ENCODE results near the gene NOLC1.
"Not testable (repeated sequence)": the region's sequence is repeated elsewhere in the genome, so short reads cannot be mapped to it uniquely, and the experiment has no call there.

NOLC1 gene

DNA sequence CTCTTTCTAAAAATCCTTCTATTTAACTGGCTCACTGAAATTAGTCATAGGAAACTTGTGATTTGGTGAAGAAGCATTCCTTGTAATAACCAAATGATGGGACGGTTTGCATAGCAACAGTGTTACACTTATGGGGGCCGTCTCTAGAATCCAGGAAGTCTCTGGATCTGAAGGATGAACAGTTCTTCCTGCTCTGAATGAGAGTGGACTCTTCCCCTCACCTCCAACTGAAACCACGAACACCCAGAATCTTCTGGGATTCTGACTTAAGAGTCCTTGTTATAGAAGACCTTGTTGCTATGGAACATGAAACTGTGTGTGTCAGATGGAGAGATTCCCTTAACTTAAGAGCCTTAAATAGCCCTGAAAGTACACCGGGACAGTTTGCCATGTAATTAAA, 23.2 kb downstream of the NOLC1 start:
- TF ChIP-seq, protein P1, sequence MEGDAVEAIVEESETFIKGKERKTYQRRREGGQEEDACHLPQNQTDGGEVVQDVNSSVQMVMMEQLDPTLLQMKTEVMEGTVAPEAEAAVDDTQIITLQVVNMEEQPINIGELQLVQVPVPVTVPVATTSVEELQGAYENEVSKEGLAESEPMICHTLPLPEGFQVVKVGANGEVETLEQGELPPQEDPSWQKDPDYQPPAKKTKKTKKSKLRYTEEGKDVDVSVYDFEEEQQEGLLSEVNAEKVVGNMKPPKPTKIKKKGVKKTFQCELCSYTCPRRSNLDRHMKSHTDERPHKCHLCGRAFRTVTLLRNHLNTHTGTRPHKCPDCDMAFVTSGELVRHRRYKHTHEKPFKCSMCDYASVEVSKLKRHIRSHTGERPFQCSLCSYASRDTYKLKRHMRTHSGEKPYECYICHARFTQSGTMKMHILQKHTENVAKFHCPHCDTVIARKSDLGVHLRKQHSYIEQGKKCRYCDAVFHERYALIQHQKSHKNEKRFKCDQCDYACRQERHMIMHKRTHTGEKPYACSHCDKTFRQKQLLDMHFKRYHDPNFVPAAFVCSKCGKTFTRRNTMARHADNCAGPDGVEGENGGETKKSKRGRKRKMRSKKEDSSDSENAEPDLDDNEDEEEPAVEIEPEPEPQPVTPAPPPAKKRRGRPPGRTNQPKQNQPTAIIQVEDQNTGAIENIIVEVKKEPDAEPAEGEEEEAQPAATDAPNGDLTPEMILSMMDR (conservative IDR thresholded peaks at IDR 0.05; ENCODE audit: low read depth, low read length), result no peak
- DNase-seq (ENCODE audit: low read depth), result no peak
- no peak overlapping the region for H3K4me3 ChIP-seq (ENCODE audit: low read length)

DNA sequence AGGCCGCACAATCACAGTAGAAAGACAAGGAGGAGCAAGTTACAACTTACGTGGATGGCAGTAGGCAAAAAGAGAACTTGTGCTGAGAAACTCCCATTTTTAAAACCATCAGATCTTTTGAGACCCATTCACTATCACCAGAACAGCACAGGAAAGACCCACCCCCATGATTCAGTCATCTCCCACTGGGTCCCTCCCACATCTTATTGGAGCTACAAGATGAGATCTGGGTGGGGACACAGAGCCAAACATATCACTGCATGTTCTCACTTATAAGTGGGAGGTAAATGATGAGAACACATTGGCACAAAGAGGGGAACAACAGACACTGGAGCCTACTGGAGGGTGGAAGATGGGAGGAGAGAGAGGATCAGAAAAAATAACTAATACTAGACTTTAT, 32.4 kb downstream of the NOLC1 start:
- H3K4me3 ChIP-seq (ENCODE audit: low read length), result no peak overlapping the region
- TF ChIP-seq, protein P1 (conservative IDR thresholded peaks at IDR 0.05; ENCODE audit: low read depth, low read length), result no peak
- DNase-seq (ENCODE audit: low read depth), result no peak

DNA sequence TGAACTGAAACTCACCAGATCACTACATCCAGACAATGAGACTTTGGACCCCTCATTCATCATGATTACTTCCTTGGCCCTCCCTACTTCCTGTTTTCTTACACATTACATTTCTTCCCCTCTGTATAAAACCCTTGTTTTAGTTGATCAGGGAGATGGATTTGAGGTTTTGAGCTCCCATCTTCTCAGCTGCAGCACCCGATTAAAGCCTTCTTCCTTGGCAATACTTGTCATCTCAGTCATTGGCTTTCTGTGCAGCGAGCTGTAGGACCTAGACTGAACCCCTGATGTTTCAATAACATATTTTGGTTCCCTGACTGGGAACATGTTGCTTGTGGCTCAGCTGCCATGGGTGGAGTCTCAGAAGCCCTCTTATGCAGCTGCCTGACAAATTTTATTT, 33.1 kb downstream of the NOLC1 start:
- no peak for DNase-seq (ENCODE audit: low read depth)
- TF ChIP-seq, protein P1 (conservative IDR thresholded peaks at IDR 0.05; ENCODE audit: low read depth, low read length), result no peak
- H3K4me3 ChIP-seq (ENCODE audit: low read length), result no peak overlapping the region

DNA sequence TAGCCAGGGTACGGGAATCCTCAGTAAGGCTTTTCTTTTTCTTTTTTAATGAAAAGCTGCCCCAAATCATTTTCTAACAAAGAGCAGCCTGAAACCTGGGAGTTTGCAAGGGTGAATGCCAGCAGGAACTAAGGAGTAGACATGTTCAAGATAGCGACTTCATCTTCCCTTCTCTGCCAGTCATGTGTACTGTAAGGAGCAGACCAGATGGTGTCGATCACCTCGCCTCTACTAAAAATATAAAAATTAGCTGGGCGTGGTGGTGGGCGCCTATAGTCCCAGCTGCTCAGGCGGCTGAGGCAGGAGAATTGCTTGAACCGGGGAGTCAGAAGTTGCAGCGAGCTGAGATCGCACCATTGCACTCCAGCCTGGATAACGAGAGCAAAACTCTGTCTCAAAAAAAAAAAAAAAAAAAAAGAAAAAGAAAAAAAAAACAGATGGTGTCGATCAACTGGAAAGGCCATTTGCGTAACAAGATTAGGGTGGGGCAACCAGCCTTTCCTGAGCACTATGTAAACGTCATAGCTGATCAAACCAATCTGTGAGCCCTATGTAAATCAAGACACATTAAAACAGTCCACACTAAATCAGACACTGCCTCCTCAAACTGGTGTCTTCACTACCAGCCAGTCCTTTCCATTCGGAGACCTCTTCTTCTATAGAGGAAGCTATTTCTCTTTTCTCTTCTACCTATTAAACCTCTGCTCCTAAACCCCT, 33.8 kb downstream of the NOLC1 start:
- TF ChIP-seq, protein P1 (conservative IDR thresholded peaks at IDR 0.05; ENCODE audit: low read depth, low read length), result no peak
- no peak overlapping the region for H3K4me3 ChIP-seq (ENCODE audit: low read length)
- DNase-seq (ENCODE audit: low read depth), result no peak

DNA sequence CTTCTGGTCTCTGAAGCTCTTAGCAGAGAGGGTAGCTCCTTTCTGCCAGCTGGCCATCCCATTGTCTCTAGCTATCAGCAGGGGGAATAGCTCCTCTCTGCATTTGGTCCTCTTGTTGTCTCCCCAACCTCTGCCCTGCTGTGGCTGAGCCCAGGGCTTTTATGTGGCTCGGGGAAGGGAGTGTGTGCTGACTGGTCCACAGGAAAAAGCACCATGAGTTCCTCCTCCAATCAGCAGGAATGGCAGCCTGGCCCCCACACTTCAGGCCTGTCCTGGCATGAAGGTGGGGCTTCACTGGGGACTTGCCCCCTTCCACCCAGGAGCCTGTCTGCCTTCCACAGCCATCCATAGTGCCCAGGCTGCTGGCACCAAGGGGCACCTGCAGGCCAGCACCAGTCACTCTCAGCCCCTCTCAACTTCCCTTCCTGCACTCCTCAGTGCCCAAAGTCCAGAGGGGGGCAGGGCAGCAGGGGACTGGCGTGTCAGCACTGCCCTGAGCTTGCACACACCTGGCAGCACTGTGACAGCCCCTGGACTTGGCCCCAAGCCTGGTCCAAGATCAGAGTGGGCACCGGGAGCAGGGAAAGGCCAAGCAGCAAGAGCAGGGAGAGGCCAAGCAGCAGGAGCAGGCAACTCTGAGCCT, 36.2 kb downstream of the NOLC1 start:
- TF ChIP-seq, protein P1 (conservative IDR thresholded peaks at IDR 0.05; ENCODE audit: low read depth, low read length), result no peak
- no peak overlapping the region for H3K4me3 ChIP-seq (ENCODE audit: low read length)

DNA sequence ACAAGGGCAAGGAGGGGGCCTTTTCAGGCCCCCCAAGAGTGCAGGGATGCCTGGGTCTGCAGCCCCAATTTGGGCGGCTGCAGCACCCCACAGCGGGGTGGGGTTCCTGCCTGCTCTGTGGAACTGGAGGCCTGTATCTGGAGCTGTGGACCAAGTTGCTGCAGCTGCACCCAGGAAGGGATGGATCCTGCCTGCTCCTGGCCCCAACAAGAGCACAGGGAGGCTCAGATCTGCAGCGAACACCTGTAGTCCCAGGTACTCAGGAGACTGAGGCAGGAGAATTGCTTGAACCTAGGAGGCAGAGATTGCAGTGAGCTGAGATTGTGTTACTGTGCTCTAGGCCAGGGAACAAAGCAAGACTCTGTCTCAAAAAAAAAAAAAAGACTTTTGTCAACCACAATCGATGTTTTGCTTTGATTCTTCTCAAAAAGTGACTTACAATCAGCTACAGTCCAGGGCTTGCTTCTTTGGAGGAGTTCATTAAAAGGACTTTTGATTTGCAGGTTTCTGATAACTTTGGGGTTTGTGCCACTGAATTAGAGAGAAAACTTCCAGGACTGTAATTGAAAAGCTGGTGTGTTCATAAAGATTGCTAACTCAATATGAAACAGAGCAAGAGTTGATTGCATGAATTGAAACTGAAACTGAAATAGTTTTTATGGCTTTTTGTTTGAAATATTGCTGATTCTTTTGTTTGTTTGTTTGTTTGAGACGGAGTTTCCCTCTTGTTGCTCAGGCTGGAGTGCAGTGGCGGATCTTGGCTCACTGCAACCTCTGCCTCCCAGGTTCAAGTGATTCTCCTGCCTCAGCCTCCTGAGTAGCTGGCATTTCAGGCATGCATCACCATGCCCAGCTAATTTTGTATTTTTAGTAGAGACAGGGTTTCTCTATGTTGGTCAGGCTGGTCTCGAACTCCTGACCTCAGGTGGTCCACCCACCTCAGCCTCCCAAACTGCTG, 37.0 kb downstream of the NOLC1 start:
- not testable (repeated sequence) for H3K4me3 ChIP-seq (ENCODE audit: low read length); DNase-seq (ENCODE audit: low read depth)

More for the DNA sequence above, 36.2 kb downstream of the NOLC1 start:
- no peak for DNase-seq (ENCODE audit: low read depth)

DNA sequence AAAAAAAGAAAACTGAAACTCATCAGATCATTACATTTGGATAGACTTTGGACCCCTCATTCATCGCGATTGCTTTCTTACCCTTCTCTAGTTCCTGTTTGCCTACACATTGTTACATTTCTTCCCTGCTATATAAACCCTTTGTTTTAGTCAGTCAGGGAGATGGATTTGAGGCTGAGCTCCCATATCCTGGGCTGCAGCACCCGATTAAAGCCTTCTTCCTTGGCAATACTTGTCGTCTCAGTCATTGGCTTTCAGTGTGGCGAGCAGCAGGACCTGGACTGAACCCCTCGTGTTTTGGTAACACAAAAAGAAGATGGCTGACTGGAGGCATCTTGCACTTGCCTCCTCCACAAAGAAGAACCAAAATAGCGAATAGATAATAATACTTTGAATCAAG, 39.8 kb downstream of the NOLC1 start:
- TF ChIP-seq, protein P1 (conservative IDR thresholded peaks at IDR 0.05; ENCODE audit: low read depth, low read length), result no peak
- no peak for DNase-seq (ENCODE audit: low read depth)

More for the DNA sequence above, 39.8 kb downstream of the NOLC1 start:
- no peak overlapping the region for H3K4me3 ChIP-seq (ENCODE audit: low read length)
